GM10266 (cell line): ENCODE measurements around the gene WBP2.

Experiments used
- DNase-seq: peaks from one replicate; pipeline ENCODE4 v3.0.0; 2012; ENCODE audit errors: extremely low spot score
- TF ChIP-seq, protein P1 (sequence below): IDR thresholded peaks from 2 replicates; pipeline ENCODE4 v1.5.1; 2012; ENCODE audit warnings: mild to moderate bottlenecking, low read depth; ENCODE audit not compliant: control insufficient read depth, insufficient read depth; ENCODE audit errors: missing control alignments

Gene WBP2

GRCh38 chr17:75807861-75808260, 47.3 kb downstream of the WBP2 start:
- DNase-seq, result no peak
- TF ChIP-seq, protein P1, sequence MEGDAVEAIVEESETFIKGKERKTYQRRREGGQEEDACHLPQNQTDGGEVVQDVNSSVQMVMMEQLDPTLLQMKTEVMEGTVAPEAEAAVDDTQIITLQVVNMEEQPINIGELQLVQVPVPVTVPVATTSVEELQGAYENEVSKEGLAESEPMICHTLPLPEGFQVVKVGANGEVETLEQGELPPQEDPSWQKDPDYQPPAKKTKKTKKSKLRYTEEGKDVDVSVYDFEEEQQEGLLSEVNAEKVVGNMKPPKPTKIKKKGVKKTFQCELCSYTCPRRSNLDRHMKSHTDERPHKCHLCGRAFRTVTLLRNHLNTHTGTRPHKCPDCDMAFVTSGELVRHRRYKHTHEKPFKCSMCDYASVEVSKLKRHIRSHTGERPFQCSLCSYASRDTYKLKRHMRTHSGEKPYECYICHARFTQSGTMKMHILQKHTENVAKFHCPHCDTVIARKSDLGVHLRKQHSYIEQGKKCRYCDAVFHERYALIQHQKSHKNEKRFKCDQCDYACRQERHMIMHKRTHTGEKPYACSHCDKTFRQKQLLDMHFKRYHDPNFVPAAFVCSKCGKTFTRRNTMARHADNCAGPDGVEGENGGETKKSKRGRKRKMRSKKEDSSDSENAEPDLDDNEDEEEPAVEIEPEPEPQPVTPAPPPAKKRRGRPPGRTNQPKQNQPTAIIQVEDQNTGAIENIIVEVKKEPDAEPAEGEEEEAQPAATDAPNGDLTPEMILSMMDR, result no peak

- TF ChIP-seq, protein P1, result no peak
Measured at GRCh38 chr17:75806822-75807500, 48.2 kb downstream of the WBP2 start.

GRCh38 chr17:75803883-75804282, 51.3 kb downstream of the WBP2 start:
- TF ChIP-seq, protein P1, result no peak
- no peak for DNase-seq

More at GRCh38 chr17:75806822-75807500, 48.2 kb downstream of the WBP2 start:
- no peak for DNase-seq

DNA sequence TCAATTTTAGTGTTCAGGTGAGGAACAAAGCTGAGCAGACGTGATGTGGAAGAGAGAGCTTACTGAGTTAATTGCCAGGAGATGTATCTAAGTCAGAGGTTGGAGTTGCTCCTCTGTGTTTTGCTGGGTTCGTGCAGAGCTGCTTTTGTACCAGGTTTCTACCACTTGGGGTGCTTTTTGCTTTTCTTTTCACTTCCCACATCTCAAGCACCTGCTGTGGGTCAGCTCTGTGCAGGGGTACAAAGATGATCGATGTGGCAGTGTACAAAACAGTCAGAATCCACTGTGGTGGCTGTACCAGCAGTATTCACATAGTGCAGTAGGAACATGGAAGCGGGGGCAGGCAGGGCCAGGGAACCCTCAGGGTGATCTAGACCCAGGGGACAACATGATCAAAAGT, 55.7 kb downstream of the WBP2 start:
- TF ChIP-seq, protein P1, result no peak

GRCh38 chr17:75795820-75796607, 59.1 kb downstream of the WBP2 start:
- TF ChIP-seq, protein P1, result no peak
- DNase-seq, result no peak

More for the DNA sequence above, 55.7 kb downstream of the WBP2 start:
- no peak for DNase-seq
